ENCODE data around the gene CFAP54.

CFAP54 gene

DNA sequence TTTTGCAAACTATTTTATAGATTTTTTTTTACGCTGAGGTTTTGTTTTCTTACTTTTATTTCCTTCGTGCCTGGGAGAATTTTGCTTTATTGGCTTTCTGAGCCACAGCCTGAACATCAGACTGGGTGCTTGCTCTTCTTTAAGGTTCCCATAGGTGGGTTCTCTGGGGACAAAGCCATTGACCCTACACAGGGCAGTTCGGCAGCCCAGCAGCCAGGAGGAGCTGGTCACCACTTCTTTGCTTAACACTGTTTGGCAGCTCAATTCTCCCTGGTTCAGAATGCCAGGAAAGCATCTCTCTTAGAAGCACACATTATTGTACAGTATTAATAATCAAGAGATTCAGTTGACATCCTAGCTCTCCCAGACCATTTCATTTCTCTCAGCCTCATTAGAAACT lies 276.9 kb downstream of the CFAP54 start:
- H3K27me3 ChIP-seq (ENCODE audit: control insufficient read depth, low read length) = no peaks in the 10 kb centered on the region
- H3K4me2 ChIP-seq (ENCODE audit: low read length) = no peak overlapping the region
- no peaks in the 10 kb centered on the region for H3K79me2 ChIP-seq (ENCODE audit: control insufficient read depth, low read length)
- no peaks in the 10 kb centered on the region for H3K4me1 ChIP-seq (ENCODE audit: control insufficient read depth, low read length)
- H3F3A ChIP-seq (ENCODE audit: control insufficient read depth, insufficient read depth) = no peaks in the 10 kb centered on the region
- no peak overlapping the region for H3K27ac ChIP-seq (ENCODE audit: low read depth, low read length)
- no peaks in the 10 kb centered on the region for H3K9me2 ChIP-seq (replicated peaks; ENCODE audit: control insufficient read depth, low read length)
- no peak for TF ChIP-seq EZH2phosphoT487 (IDR thresholded peaks at IDR 0.05; ENCODE audit: borderline replicate concordance, low read length)
- TF ChIP-seq, protein P1, sequence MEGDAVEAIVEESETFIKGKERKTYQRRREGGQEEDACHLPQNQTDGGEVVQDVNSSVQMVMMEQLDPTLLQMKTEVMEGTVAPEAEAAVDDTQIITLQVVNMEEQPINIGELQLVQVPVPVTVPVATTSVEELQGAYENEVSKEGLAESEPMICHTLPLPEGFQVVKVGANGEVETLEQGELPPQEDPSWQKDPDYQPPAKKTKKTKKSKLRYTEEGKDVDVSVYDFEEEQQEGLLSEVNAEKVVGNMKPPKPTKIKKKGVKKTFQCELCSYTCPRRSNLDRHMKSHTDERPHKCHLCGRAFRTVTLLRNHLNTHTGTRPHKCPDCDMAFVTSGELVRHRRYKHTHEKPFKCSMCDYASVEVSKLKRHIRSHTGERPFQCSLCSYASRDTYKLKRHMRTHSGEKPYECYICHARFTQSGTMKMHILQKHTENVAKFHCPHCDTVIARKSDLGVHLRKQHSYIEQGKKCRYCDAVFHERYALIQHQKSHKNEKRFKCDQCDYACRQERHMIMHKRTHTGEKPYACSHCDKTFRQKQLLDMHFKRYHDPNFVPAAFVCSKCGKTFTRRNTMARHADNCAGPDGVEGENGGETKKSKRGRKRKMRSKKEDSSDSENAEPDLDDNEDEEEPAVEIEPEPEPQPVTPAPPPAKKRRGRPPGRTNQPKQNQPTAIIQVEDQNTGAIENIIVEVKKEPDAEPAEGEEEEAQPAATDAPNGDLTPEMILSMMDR (IDR thresholded peaks at IDR 0.05; ENCODE audit: low read depth, low read length, poor library complexity, severe bottlenecking) = no peak
- no peak overlapping the region for H3K4me3 ChIP-seq (ENCODE audit: low read length)
- no peaks in the 10 kb centered on the region for H4K20me1 ChIP-seq (ENCODE audit: control insufficient read depth, insufficient read depth, low read depth, low read length)
- H3K9me3 ChIP-seq (ENCODE audit: control insufficient read depth, insufficient read depth, low read length) = no peaks in the 10 kb centered on the region
- H3K36me3 ChIP-seq (ENCODE audit: control insufficient read depth, low read length) = no peaks in the 10 kb centered on the region

DNA sequence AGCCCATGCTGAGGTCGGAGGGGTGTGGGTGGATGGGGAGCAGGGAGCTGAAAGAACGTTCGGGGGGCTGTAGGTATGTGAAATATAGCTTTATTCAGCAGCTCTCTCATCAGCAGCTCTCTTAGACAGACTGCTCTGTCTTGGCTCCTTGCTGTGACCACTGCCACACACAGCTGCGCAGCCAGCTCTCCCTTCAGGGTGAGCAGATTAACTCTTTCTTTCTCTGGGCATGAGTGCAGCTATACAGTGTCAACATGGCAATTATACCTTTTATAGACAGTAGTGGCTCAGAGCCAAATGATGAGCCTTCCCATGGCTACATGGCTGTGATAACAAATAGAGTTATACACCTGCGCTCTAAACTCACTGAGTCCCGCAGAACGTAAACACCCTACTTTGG lies 280.0 kb downstream of the CFAP54 start:
- no peaks in the 10 kb centered on the region for H4K20me1 ChIP-seq (ENCODE audit: control insufficient read depth, insufficient read depth, low read depth, low read length)
- no peaks in the 10 kb centered on the region for H3K9me3 ChIP-seq (ENCODE audit: control insufficient read depth, insufficient read depth, low read length)
- H3K4me2 ChIP-seq (ENCODE audit: low read length) = no peak overlapping the region
- H3K79me2 ChIP-seq (ENCODE audit: control insufficient read depth, low read length) = no peaks in the 10 kb centered on the region
- H3K27me3 ChIP-seq (ENCODE audit: control insufficient read depth, low read length) = no peaks in the 10 kb centered on the region
- H3K4me3 ChIP-seq (ENCODE audit: low read length) = no peak overlapping the region
- no peak overlapping the region for H3K27ac ChIP-seq (ENCODE audit: low read depth, low read length)
- H3K9me2 ChIP-seq (replicated peaks; ENCODE audit: control insufficient read depth, low read length) = no peaks in the 10 kb centered on the region
- H3K4me1 ChIP-seq (ENCODE audit: control insufficient read depth, low read length) = no peaks in the 10 kb centered on the region
- TF ChIP-seq, protein P1 (IDR thresholded peaks at IDR 0.05; ENCODE audit: low read depth, low read length, poor library complexity, severe bottlenecking) = no peak
- TF ChIP-seq EZH2phosphoT487 (IDR thresholded peaks at IDR 0.05; ENCODE audit: borderline replicate concordance, low read length) = no peak
- no peaks in the 10 kb centered on the region for H3F3A ChIP-seq (ENCODE audit: control insufficient read depth, insufficient read depth)
- no peaks in the 10 kb centered on the region for H3K36me3 ChIP-seq (ENCODE audit: control insufficient read depth, low read length)

DNA sequence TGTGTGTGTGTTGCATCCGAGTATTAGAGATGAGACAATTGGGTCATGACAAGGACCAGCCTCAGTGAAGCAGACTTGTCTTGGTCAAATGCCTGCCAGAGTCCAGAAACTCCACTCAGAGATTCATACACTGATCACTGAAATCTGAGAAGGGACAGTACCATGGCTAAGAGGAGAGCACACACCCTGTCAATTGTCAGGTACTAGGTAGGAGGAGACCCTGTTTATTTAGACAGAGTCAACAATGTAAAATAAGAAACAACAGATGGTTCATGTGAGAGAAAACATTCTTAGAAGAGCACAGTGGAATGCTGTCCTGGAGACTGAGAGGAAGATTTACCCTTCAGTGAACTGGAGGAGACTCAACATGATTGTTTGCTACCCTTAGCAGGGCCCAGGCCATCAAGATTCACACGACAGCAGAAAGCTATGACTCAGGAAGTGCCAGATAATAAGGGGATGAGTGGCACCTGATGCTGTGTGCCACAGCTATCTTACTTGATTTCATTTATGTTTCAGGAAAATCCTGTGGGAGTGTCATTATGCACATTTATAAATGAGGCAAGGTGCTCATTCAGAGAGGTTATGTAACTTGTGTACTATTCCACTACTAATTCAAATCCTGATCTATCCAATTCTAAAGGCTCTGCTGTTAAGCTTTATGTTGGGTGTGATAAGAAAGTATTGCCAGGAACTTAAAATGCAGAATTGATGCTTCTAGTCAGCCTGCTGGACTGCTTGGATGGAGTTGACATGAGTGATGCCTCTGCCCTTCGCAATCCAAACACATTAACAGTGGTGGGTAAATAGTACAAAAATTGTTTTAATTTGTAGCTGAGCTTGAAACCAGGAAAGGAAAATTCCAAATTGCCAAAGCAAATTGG lies 281.1 kb downstream of the CFAP54 start:
- TF ChIP-seq EZH2phosphoT487 (IDR thresholded peaks at IDR 0.05; ENCODE audit: borderline replicate concordance, low read length) = no peak
- TF ChIP-seq, protein P1 (IDR thresholded peaks at IDR 0.05; ENCODE audit: low read depth, low read length, poor library complexity, severe bottlenecking) = no peak
- H3K27ac ChIP-seq (ENCODE audit: low read depth, low read length) = no peak overlapping the region
- no peaks in the 10 kb centered on the region for H4K20me1 ChIP-seq (ENCODE audit: control insufficient read depth, insufficient read depth, low read depth, low read length)
- no peaks in the 10 kb centered on the region for H3K36me3 ChIP-seq (ENCODE audit: control insufficient read depth, low read length)
- no peaks in the 10 kb centered on the region for H3K79me2 ChIP-seq (ENCODE audit: control insufficient read depth, low read length)
- no peak overlapping the region for H3K4me2 ChIP-seq (ENCODE audit: low read length)
- no peaks in the 10 kb centered on the region for H3F3A ChIP-seq (ENCODE audit: control insufficient read depth, insufficient read depth)
- no peaks in the 10 kb centered on the region for H3K27me3 ChIP-seq (ENCODE audit: control insufficient read depth, low read length)
- no peaks in the 10 kb centered on the region for H3K4me1 ChIP-seq (ENCODE audit: control insufficient read depth, low read length)
- no peaks in the 10 kb centered on the region for H3K9me2 ChIP-seq (replicated peaks; ENCODE audit: control insufficient read depth, low read length)
- no peaks in the 10 kb centered on the region for H3K9me3 ChIP-seq (ENCODE audit: control insufficient read depth, insufficient read depth, low read length)
- no peak overlapping the region for H3K4me3 ChIP-seq (ENCODE audit: low read length)
